PC-9 (cell line): ENCODE results near the gene CYBC1. TPM values are rescaled to one million over a fixed set of nuclear protein-coding genes. Genes with fewer than 3 reads are reported as not detected.
A peak's percentile ranks its signal among the peaks of the same experiment; 100 is the strongest.

ENCODE experiments used
- BruUV-seq: library from RNA; stranded (reverse); fragments of 400-500 nt; replicated peaks from 2 replicates; lab custom pipeline; 2021; lab: Mats Ljungman, UMichigan
- CTCF ChIA-PET: fragments of 300-600 bp; sonication (Branson Sonifier 250); formaldehyde crosslinking; loops from one replicate; lab custom pipeline; 2022; ENCODE audit warnings: antibody characterized with exemption; lab: Charles Lee
- POLR2A ChIA-PET: fragments of 300-600 bp; sonication (Branson Sonifier 250); formaldehyde crosslinking; loops from one replicate; lab custom pipeline; 2022; ENCODE audit warnings: antibody characterized with exemption; ENCODE audit not compliant: unreplicated experiment; lab: Charles Lee
- DNase-seq, 2 experiments: peaks; one replicate each; pipeline versions ENCODE4 v3.0.0 to v3.0.0-alpha.2; 2015 to 2022; ENCODE audit warnings: mixed read lengths in 1 of 2
- H2AFZ ChIP-seq: fragments of 200-600 bp; sonication (generic); 2 replicates; pipeline ENCODE4 v1.8.1; 2017; ENCODE audit warnings: antibody characterized with exemption
- H3F3A ChIP-seq: fragments of 200-600 bp; sonication (generic); 2 replicates; pipeline ENCODE4 v1.8.1; 2017; ENCODE audit warnings: antibody characterized with exemption, mild to moderate bottlenecking, low read depth; ENCODE audit not compliant: insufficient read depth
- H3K27ac ChIP-seq: fragments of 200-600 bp; sonication (generic); 2 replicates; pipeline ENCODE4 v1.6.1; 2016; ENCODE audit warnings: mixed run types
- H3K27me3 ChIP-seq: fragments of 200-600 bp; sonication (generic); 2 replicates; pipeline ENCODE4 v1.6.1; 2016; ENCODE audit warnings: low read depth, mixed run types; ENCODE audit not compliant: insufficient read depth
- H3K36me3 ChIP-seq: fragments of 200-600 bp; sonication (generic); 2 replicates; pipeline ENCODE4 v1.6.1; 2016; ENCODE audit warnings: low read depth, mixed run types
- H3K4me1 ChIP-seq: fragments of 200-600 bp; sonication (generic); replicated peaks from 2 replicates; pipeline ENCODE4 v1.6.1; 2016; ENCODE audit warnings: mixed run types; ENCODE audit not compliant: insufficient read depth
- H3K4me2 ChIP-seq: fragments of 200-600 bp; sonication (generic); 2 replicates; pipeline ENCODE4 v1.6.1; 2017; ENCODE audit warnings: mixed run types
- H3K4me3 ChIP-seq: fragments of 200-600 bp; sonication (generic); 2 replicates; pipeline ENCODE4 v1.6.1; 2016; ENCODE audit warnings: mixed run types
- H3K79me2 ChIP-seq: fragments of 200-600 bp; sonication (generic); 2 replicates; pipeline ENCODE4 v1.6.1; 2017; ENCODE audit warnings: low read depth, mixed run types
- H3K9me2 ChIP-seq: fragments of 200-600 bp; sonication (generic); 2 replicates; pipeline ENCODE4 v1.8.1; 2017; ENCODE audit warnings: mild to moderate bottlenecking; ENCODE audit not compliant: insufficient read depth
- H3K9me3 ChIP-seq: fragments of 200-600 bp; sonication (generic); 2 replicates; pipeline ENCODE4 v1.8.1; 2016; ENCODE audit warnings: low read depth; ENCODE audit not compliant: insufficient read depth
- H4K20me1 ChIP-seq: fragments of 200-600 bp; sonication (generic); 2 replicates; pipeline ENCODE4 v1.8.1; 2017; ENCODE audit not compliant: insufficient read depth
- CTCF ChIP-seq: fragments of 200-600 bp; sonication (generic); conservative IDR thresholded peaks from 2 replicates; pipeline ENCODE4 v1.6.1; 2017; ENCODE audit warnings: mixed run types, antibody characterized with exemption, mild to moderate bottlenecking, moderate library complexity
- EZH2 ChIP-seq: fragments of 200-600 bp; sonication (generic); IDR thresholded peaks from 2 replicates; pipeline ENCODE4 v1.8.0; 2017; ENCODE audit warnings: antibody characterized with exemption, low read depth
- intact Hi-C: fragments of 100-400 bp; cut with micrococcal nuclease; formaldehyde crosslinking; loops from one replicate; pipeline ENCODE4 v1.10.0; 2022; ENCODE audit not compliant: unreplicated experiment
- total RNA-seq: library from RNA; stranded (reverse); gene quantifications from 2 replicates; pipeline ENCODE4 v1.2.3, GENCODE V29; 2021

The CYBC1 gene
- total RNA-seq, 1 experiment from 2014 or later: 78.4 TPM

GRCh38 chr17:82496529-82497434 is 46.2 kb upstream of the CYBC1 start:
- Histone ChIP-seq H2AFZ (peak overlapping the region; percentile 86), H3K27ac (no peak overlapping the region), H4K20me1 (no peaks in the 10 kb centered on the region), H3K4me3 (peak overlapping the region; percentile 57; the same call in 1 of the 2 replicates), H3K36me3 (no peaks in the 10 kb centered on the region), H3F3A (peaks cover 26% of the 10 kb centered on the region), H3K9me3 (no peaks in the 10 kb centered on the region), H3K4me1 (peaks cover 13% of the 10 kb centered on the region), H3K9me2 (no peaks in the 10 kb centered on the region), H3K27me3 (no peaks in the 10 kb centered on the region), H3K79me2 (no peaks in the 10 kb centered on the region), H3K4me2 (peak overlapping the region; percentile 73)
- DNase-seq: peak; percentile 72 to 89
- TF ChIP-seq EZH2 (no peak), CTCF (no peak)
- BruUV-seq: no TSS peak
- intact Hi-C loops: loop anchor here (10.0 kb wide), 2 partner anchors 142 to 262 kb away; partner anchors contain the start of gene TEX19
- ChIA-PET POLR2A (no interaction called here), CTCF (no interaction called here)

- TF ChIP-seq CTCF (no peak), EZH2 (no peak)
- ChIA-PET POLR2A (interaction anchor here (0.8 kb wide), 1 partner anchor 32 kb away, joined by 6 read pairs; no protein-coding TSS in a partner anchor), CTCF (interaction anchor here (0.6 kb wide), 2 partner anchors 24 to 62 kb away, joined by 3 to 4 read pairs; no protein-coding TSS in a partner anchor)
- no peaks in the 10 kb centered on the region for H3K79me2 ChIP-seq
- no peak overlapping the region for H3K27ac ChIP-seq
- no peak overlapping the region for H2AFZ ChIP-seq
- no peak overlapping the region for H3K4me3 ChIP-seq
- H3K9me3 ChIP-seq: no peaks in the 10 kb centered on the region
- intact Hi-C loops: loop anchor here (2.0 to 10.0 kb wide), 4 partner anchors 33 to 261 kb away; partner anchors contain the start of genes NARF and TEX19
- no peaks in the 10 kb centered on the region for H3K36me3 ChIP-seq
- no peaks in the 10 kb centered on the region for H3K27me3 ChIP-seq
- H3K4me1 ChIP-seq: peaks cover 13% of the 10 kb centered on the region
- no peak overlapping the region for H3K4me2 ChIP-seq
- BruUV-seq: no TSS peak
- no peak for DNase-seq
- H4K20me1 ChIP-seq: no peaks in the 10 kb centered on the region
- H3K9me2 ChIP-seq: no peaks in the 10 kb centered on the region
- peaks cover 26% of the 10 kb centered on the region for H3F3A ChIP-seq
These were observed 45.4 kb upstream of the CYBC1 start for GRCh38 chr17:82495844-82496528.
